HCT116 (cell line): ENCODE data around the gene FLNB. TPM values are rescaled to one million over a fixed set of nuclear protein-coding genes. Genes with fewer than 3 reads are reported as not detected.

ENCODE experiments used
- ATAC-seq: fragments of 200-7000 bp; cut with Tn5 transposase; 2 replicates; pipeline ENCODE4 v1.9.1; 2020; ENCODE audit warnings: mild to moderate bottlenecking, moderate library complexity
- BruUV-seq: library from RNA; stranded (reverse); fragments of 400-500 nt; replicated peaks from 2 replicates; lab custom pipeline; 2021; lab: Mats Ljungman, UMichigan
- CTCF ChIA-PET: fragments of 300-600 bp; sonication (Branson Sonifier 250); formaldehyde crosslinking; loops from one replicate; lab custom pipeline; 2021; ENCODE audit warnings: antibody characterized with exemption; lab: Charles Lee
- POLR2A ChIA-PET: fragments of 300-600, 350-600 bp; sonication (Branson Sonifier 250); formaldehyde crosslinking; loops from one replicate; lab custom pipeline; 2021; ENCODE audit warnings: antibody characterized with exemption; lab: Charles Lee
- RAD21 ChIA-PET, 2 experiments: fragments of 300-600 bp; sonication (Branson Sonifier 250); formaldehyde crosslinking; loops; one replicate each; lab custom pipeline; 2023; ENCODE audit warnings: low total read pairs in 2 of 2; ENCODE audit not compliant: uncharacterized antibody in 2 of 2, unreplicated experiment in 2 of 2, low non-redundant PET in 1 of 2; lab: Charles Lee
- DNase-seq: peaks from one replicate; pipeline ENCODE4 v3.0.0-alpha.2; 2010; ENCODE audit warnings: low read depth, low spot score
- H2AFZ ChIP-seq: fragments of 200-600 bp; shearing (Covaris generic), sonication (generic); 2 replicates; pipeline ENCODE4 v1.6.1; 2017; ENCODE audit warnings: low read depth, mixed run types, mixed read lengths, antibody characterized with exemption, low read length; ENCODE audit not compliant: poor library complexity, severe bottlenecking
- H3K27ac ChIP-seq: 2 replicates; pipeline ENCODE4 v1.5.1; 2012; ENCODE audit warnings: low read depth, low read length
- H3K27me3 ChIP-seq: fragments of 200-600 bp; sonication (generic); 2 replicates; pipeline ENCODE4 v1.6.1; 2016; ENCODE audit warnings: mixed run types, low read length, mixed read lengths; ENCODE audit not compliant: insufficient read depth
- H3K36me3 ChIP-seq, 2 experiments: fragments of 200-500 bp in 1 of 2; fragments of 200-600 bp in 1 of 2; sonication (Bioruptor generic) in 1 of 2; sonication (generic) in 1 of 2; 2 replicates each; pipeline versions ENCODE4 v1.5.1 to v1.6.1; 2014 to 2016; ENCODE audit warnings: low read length in 2 of 2, inconsistent platforms in 1 of 2, mixed read lengths in 1 of 2, mixed run types in 1 of 2; ENCODE audit not compliant: insufficient read depth in 2 of 2, control insufficient read depth in 1 of 2
- H3K4me1 ChIP-seq, 2 experiments: fragments of 200-600 bp in 1 of 2; sonication (generic) in 1 of 2; 2 replicates each; pipeline versions ENCODE4 v1.5.1 to v1.6.1; 2012 to 2017; ENCODE audit warnings: low read length in 2 of 2, inconsistent platforms in 1 of 2, mild to moderate bottlenecking in 1 of 2, mixed read lengths in 1 of 2, mixed run types in 1 of 2, moderate library complexity in 1 of 2; ENCODE audit not compliant: insufficient read depth in 2 of 2, control insufficient read depth in 1 of 2
- H3K4me2 ChIP-seq: fragments of 200-600 bp; sonication (generic); 2 replicates; pipeline ENCODE4 v1.6.1; 2017; ENCODE audit warnings: mixed run types, low read length, mixed read lengths
- H3K4me3 ChIP-seq, 2 experiments: fragments of 200-600 bp in 1 of 2; sonication (generic) in 1 of 2; replicated peaks in 1 of 2; 2 replicates each; pipeline ENCODE4 v1.5.1; 2011 to 2016; ENCODE audit warnings: low read length in 2 of 2, control low read depth in 1 of 2, low read depth in 1 of 2, mild to moderate bottlenecking in 1 of 2, mixed read lengths in 1 of 2, mixed run types in 1 of 2
- H3K79me2 ChIP-seq: fragments of 200-600 bp; sonication (generic); 2 replicates; pipeline ENCODE4 v1.6.1; 2017; ENCODE audit warnings: mild to moderate bottlenecking, mixed run types, low read length, moderate library complexity, mixed read lengths; ENCODE audit not compliant: insufficient read depth
- H3K9ac ChIP-seq: fragments of 200-600 bp; sonication (generic); 2 replicates; pipeline ENCODE4 v1.6.1; 2016; ENCODE audit warnings: low read length, mixed read lengths
- H3K9me2 ChIP-seq: fragments of 200-600 bp; sonication (generic), shearing (Covaris generic); 2 replicates; pipeline ENCODE4 v1.6.1; 2017; ENCODE audit warnings: mixed run types, mild to moderate bottlenecking, moderate library complexity; ENCODE audit not compliant: insufficient read depth
- H3K9me3 ChIP-seq, 2 experiments: fragments of 200-500 bp in 1 of 2; fragments of 200-600 bp in 1 of 2; sonication (Bioruptor generic) in 1 of 2; sonication (generic) in 1 of 2; 2 replicates each; pipeline ENCODE4 v1.6.1; 2014 to 2017; ENCODE audit warnings: low read length in 2 of 2, mixed read lengths in 2 of 2, inconsistent platforms in 1 of 2, low read depth in 1 of 2, mild to moderate bottlenecking in 1 of 2, mixed run types in 1 of 2, moderate library complexity in 1 of 2; ENCODE audit not compliant: control insufficient read depth in 1 of 2, insufficient read depth in 1 of 2
- H4K20me1 ChIP-seq: fragments of 200-600 bp; sonication (generic), shearing (Covaris generic); 2 replicates; pipeline ENCODE4 v1.6.1; 2017; ENCODE audit warnings: mixed run types, mild to moderate bottlenecking, moderate library complexity; ENCODE audit not compliant: insufficient read depth
- CBX3 ChIP-seq: IDR thresholded peaks from 2 replicates; pipeline ENCODE4 v1.6.1; 2012; ENCODE audit warnings: low read depth
- ELF1 ChIP-seq: IDR thresholded peaks from 2 replicates; pipeline ENCODE4 v1.6.1; 2012; ENCODE audit warnings: low read depth, borderline replicate concordance
- EZH2 ChIP-seq: fragments of 200-600 bp; sonication (generic); IDR thresholded peaks from 2 replicates; pipeline ENCODE4 v1.6.1; 2017; ENCODE audit warnings: antibody characterized with exemption, mixed run types
- EZH2phosphoT487 ChIP-seq: fragments of 200-600 bp; IDR thresholded peaks from 2 replicates; pipeline ENCODE4 v1.6.1; 2018; ENCODE audit warnings: antibody characterized with exemption, borderline replicate concordance
- JUND ChIP-seq: IDR thresholded peaks from 2 replicates; pipeline ENCODE4 v1.6.1; 2012
- POLR2AphosphoS5 ChIP-seq: IDR thresholded peaks from 2 replicates; pipeline ENCODE4 v1.6.1; 2011; ENCODE audit warnings: mild to moderate bottlenecking, low read depth, low read length, moderate library complexity
- SP1 ChIP-seq: IDR thresholded peaks from 2 replicates; pipeline ENCODE4 v1.6.1; 2012; ENCODE audit warnings: low read depth
- TCF7L2 ChIP-seq: IDR thresholded peaks from 2 replicates; pipeline ENCODE4 v1.7.0; 2011; ENCODE audit warnings: borderline replicate concordance, inconsistent platforms; ENCODE audit not compliant: insufficient read depth, insufficient read length; ENCODE audit errors: extremely low read depth
- YY1 ChIP-seq: IDR thresholded peaks from 2 replicates; pipeline ENCODE4 v1.6.1; 2011; ENCODE audit warnings: low read length, low read depth, moderate library complexity, mild to moderate bottlenecking; ENCODE audit not compliant: insufficient replicate concordance; ENCODE audit errors: extremely low read depth
- ZNF274 ChIP-seq: fragments of 200-500 bp; sonication (Bioruptor generic); IDR thresholded peaks from 2 replicates; pipeline ENCODE4 v1.6.1; 2014; ENCODE audit warnings: mild to moderate bottlenecking, low read depth, low read length, inconsistent platforms
- intact Hi-C: fragments of 100-400 bp; cut with micrococcal nuclease; formaldehyde crosslinking; loops from 2 replicates; pipeline ENCODE4 v1.10.0; 2022
- total RNA-seq: library from RNA; stranded (reverse); gene quantifications from one replicate; pipeline ENCODE4 v1.2.1, GENCODE V29; 2021; ENCODE audit not compliant: unreplicated experiment
- TF ChIP-seq, protein P1 (sequence below), 3 experiments: fragments of 200-600 bp in 1 of 3; sonication (generic) in 1 of 3; IDR thresholded peaks in 2 of 3; conservative IDR thresholded peaks in 1 of 3; 2 replicates each; pipeline ENCODE4 v1.5.1; 2012 to 2017; ENCODE audit warnings: low read depth in 2 of 3, low read length in 2 of 3, antibody characterized with exemption in 1 of 3, borderline replicate concordance in 1 of 3, control low read depth in 1 of 3, mild to moderate bottlenecking in 1 of 3, mixed read lengths in 1 of 3, mixed run types in 1 of 3, moderate library complexity in 1 of 3; ENCODE audit not compliant: insufficient read depth in 1 of 3

The FLNB gene
- total RNA-seq, 1 experiment from 2014 or later = 116 TPM

DNA sequence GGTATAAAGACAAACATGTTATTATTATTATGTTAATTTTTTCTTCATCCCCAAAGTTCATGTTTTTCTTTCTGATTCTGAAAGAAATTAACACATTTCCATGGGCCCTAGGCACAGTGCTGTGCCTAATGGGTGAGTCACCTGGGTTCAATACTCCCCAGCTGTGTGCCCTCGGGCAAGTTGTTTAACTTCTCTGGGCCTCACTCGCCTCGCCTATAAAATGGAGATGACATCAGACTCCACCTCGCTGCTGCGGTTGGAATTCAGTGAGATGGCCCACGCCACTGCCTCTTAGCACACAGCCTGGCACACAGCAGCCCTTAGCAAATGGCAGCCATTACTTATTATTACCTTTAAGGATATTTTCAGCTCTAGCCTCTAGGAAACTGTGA lies 179.9 kb downstream of the FLNB start:
- Histone ChIP-seq H3K9me3 (no peaks in the 10 kb centered on the region), H3K4me3 (no peak overlapping the region), H3K27ac (no peak overlapping the region), H3K9ac (no peak overlapping the region), H3K4me2 (peak overlapping the region; percentile 55; the same call in 1 of the 2 replicates), H3K9me2 (no peaks in the 10 kb centered on the region), H3K4me1 (peaks cover 2 to 11% of the 10 kb centered on the region in 2 experiments; a peak in 3 of 4 replicates), H3K36me3 (no peaks in the 10 kb centered on the region), H4K20me1 (no peaks in the 10 kb centered on the region), H3K79me2 (no peaks in the 10 kb centered on the region), H3K27me3 (no peaks in the 10 kb centered on the region), H2AFZ (peak overlapping the region; percentile 99)
- ATAC-seq (peak; percentile 57), DNase-seq (no peak)
- intact Hi-C loops = no loop called here
- TF ChIP-seq JUND (no peak), ELF1 (no peak), ZNF274 (no peak), CBX3 (no peak), TCF7L2 (no peak), POLR2AphosphoS5 (no peak), SP1 (no peak), EZH2phosphoT487 (no peak), EZH2 (no peak), YY1 (no peak)
- TF ChIP-seq, protein P1, sequence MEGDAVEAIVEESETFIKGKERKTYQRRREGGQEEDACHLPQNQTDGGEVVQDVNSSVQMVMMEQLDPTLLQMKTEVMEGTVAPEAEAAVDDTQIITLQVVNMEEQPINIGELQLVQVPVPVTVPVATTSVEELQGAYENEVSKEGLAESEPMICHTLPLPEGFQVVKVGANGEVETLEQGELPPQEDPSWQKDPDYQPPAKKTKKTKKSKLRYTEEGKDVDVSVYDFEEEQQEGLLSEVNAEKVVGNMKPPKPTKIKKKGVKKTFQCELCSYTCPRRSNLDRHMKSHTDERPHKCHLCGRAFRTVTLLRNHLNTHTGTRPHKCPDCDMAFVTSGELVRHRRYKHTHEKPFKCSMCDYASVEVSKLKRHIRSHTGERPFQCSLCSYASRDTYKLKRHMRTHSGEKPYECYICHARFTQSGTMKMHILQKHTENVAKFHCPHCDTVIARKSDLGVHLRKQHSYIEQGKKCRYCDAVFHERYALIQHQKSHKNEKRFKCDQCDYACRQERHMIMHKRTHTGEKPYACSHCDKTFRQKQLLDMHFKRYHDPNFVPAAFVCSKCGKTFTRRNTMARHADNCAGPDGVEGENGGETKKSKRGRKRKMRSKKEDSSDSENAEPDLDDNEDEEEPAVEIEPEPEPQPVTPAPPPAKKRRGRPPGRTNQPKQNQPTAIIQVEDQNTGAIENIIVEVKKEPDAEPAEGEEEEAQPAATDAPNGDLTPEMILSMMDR (IDR thresholded peaks at IDR 0.05 in 2 of 3, conservative IDR thresholded peaks at IDR 0.05 in 1 of 3; ENCODE audit: borderline replicate concordance in 1 of 3, insufficient read depth in 1 of 3, low read depth in 2 of 3, low read length in 2 of 3) = no peak
- ChIA-PET CTCF (interaction anchor here (0.6 to 6.2 kb wide), 21 partner anchors 9 to 444 kb away, joined by 3 to 116 read pairs (median 4); partner anchors contain the start of genes FLNB, HTD2, KCTD6 and RPP14), POLR2A (interaction anchor here (0.7 to 1.7 kb wide), 4 partner anchors 29 to 992 kb away, joined by 3 to 18 read pairs (median 3); partner anchors contain the start of genes HTD2 and RPP14), RAD21 (interaction anchor here (0.7 to 1.7 kb wide), 13 partner anchors 30 to 275 kb away, joined by 3 to 25 read pairs (median 4); partner anchors contain the start of genes HTD2 (in 2 of the 2), RPP14 (in 2 of the 2) and ABHD6 (in 1 of the 2))
- BruUV-seq = no TSS peak
